ENCODE measurements around the gene GALNT2.

DNA sequence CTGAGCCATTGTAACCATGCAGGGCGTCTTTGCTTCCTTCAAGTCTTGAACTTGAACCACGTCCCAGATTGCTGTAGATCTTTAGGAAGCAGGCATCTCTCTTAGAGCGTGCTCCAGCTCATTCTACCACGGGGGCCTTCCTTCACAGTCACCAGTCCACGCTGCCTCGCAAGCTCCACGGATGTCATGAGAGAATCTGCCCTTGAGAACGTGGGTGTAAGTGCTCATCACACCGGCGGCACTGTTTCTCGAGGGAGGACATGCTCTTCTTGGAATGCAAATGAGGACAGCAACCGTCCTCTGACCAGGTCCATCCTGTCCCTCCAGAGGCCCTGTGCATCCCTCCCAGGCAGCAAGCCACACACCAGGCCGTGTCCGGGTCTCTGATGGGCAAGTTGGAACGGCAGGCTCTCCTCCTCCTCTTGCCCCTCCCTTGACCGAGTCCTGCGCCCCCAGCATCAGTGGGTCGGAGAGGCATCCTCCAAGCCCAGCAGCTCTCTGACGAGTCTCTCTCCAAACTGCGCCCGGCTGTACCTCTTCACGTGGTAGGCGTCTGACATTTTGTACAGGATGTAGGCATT is 256.0 kb downstream of the GALNT2 start:
- TF ChIP-seq, protein P1, sequence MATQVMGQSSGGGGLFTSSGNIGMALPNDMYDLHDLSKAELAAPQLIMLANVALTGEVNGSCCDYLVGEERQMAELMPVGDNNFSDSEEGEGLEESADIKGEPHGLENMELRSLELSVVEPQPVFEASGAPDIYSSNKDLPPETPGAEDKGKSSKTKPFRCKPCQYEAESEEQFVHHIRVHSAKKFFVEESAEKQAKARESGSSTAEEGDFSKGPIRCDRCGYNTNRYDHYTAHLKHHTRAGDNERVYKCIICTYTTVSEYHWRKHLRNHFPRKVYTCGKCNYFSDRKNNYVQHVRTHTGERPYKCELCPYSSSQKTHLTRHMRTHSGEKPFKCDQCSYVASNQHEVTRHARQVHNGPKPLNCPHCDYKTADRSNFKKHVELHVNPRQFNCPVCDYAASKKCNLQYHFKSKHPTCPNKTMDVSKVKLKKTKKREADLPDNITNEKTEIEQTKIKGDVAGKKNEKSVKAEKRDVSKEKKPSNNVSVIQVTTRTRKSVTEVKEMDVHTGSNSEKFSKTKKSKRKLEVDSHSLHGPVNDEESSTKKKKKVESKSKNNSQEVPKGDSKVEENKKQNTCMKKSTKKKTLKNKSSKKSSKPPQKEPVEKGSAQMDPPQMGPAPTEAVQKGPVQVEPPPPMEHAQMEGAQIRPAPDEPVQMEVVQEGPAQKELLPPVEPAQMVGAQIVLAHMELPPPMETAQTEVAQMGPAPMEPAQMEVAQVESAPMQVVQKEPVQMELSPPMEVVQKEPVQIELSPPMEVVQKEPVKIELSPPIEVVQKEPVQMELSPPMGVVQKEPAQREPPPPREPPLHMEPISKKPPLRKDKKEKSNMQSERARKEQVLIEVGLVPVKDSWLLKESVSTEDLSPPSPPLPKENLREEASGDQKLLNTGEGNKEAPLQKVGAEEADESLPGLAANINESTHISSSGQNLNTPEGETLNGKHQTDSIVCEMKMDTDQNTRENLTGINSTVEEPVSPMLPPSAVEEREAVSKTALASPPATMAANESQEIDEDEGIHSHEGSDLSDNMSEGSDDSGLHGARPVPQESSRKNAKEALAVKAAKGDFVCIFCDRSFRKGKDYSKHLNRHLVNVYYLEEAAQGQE (IDR thresholded peaks at IDR 0.05; ENCODE audit: insufficient read depth in 1 of 2, low read depth in 2 of 2, low read length in 1 of 2), result no peak
- TF ChIP-seq, protein P2, sequence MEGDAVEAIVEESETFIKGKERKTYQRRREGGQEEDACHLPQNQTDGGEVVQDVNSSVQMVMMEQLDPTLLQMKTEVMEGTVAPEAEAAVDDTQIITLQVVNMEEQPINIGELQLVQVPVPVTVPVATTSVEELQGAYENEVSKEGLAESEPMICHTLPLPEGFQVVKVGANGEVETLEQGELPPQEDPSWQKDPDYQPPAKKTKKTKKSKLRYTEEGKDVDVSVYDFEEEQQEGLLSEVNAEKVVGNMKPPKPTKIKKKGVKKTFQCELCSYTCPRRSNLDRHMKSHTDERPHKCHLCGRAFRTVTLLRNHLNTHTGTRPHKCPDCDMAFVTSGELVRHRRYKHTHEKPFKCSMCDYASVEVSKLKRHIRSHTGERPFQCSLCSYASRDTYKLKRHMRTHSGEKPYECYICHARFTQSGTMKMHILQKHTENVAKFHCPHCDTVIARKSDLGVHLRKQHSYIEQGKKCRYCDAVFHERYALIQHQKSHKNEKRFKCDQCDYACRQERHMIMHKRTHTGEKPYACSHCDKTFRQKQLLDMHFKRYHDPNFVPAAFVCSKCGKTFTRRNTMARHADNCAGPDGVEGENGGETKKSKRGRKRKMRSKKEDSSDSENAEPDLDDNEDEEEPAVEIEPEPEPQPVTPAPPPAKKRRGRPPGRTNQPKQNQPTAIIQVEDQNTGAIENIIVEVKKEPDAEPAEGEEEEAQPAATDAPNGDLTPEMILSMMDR (IDR thresholded peaks at IDR 0.05), result no peak
- no peak for TF ChIP-seq POLR2AphosphoS5 (IDR thresholded peaks at IDR 0.05; ENCODE audit: low read depth, low read length)
